GM19240 (cell line): ENCODE results near the gene DYNC2H1.

Experiments used
- DNase-seq: peaks from one replicate; pipeline ENCODE4 v3.0.0; 2011; ENCODE audit warnings: low spot score; ENCODE audit not compliant: insufficient read length

DYNC2H1 gene, protein sequence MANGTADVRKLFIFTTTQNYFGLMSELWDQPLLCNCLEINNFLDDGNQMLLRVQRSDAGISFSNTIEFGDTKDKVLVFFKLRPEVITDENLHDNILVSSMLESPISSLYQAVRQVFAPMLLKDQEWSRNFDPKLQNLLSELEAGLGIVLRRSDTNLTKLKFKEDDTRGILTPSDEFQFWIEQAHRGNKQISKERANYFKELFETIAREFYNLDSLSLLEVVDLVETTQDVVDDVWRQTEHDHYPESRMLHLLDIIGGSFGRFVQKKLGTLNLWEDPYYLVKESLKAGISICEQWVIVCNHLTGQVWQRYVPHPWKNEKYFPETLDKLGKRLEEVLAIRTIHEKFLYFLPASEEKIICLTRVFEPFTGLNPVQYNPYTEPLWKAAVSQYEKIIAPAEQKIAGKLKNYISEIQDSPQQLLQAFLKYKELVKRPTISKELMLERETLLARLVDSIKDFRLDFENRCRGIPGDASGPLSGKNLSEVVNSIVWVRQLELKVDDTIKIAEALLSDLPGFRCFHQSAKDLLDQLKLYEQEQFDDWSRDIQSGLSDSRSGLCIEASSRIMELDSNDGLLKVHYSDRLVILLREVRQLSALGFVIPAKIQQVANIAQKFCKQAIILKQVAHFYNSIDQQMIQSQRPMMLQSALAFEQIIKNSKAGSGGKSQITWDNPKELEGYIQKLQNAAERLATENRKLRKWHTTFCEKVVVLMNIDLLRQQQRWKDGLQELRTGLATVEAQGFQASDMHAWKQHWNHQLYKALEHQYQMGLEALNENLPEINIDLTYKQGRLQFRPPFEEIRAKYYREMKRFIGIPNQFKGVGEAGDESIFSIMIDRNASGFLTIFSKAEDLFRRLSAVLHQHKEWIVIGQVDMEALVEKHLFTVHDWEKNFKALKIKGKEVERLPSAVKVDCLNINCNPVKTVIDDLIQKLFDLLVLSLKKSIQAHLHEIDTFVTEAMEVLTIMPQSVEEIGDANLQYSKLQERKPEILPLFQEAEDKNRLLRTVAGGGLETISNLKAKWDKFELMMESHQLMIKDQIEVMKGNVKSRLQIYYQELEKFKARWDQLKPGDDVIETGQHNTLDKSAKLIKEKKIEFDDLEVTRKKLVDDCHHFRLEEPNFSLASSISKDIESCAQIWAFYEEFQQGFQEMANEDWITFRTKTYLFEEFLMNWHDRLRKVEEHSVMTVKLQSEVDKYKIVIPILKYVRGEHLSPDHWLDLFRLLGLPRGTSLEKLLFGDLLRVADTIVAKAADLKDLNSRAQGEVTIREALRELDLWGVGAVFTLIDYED (N-terminal part only)

DNA sequence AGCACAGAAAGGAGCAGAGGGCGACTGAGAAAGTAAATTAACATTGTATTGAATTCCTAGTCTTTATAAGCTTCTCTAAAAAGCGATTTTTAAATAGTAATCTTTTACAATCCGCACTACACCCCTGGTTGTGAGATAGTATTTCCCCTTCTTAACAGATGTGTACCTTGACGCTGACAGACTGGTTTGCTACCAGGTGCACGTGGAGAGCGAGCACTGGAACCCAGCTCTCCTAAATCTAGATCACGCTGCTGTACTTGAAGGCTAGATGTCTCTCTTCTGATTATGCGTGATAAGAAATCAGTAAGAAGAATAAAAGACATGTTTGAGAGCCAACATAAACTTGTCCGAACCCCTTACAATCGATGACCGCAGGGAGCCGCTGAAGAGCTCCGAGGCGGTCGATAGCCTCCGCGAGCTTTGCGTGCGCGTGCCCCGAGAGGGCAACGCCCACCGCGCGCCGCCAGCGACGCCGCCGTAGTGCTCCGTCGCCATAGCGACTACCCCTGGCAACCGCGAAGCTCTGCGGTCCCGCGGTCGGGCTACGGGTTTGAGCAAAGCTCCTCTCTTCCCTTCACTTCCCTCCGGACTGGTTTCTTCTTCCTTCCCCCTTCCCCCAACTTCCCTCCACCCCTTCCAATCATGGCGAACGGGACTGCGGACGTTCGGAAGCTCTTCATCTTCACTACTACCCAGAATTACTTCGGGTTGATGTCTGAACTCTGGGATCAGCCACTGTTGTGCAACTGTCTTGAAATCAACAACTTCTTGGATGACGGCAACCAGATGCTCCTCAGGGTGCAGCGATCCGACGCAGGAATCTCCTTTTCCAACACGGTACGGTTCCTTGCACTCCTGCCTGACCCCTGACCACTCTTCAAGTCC is at the start of gene DYNC2H1:
Gene DYNC2H1, plus strand, starts transcription at position 494 of the 885 bp plus-strand sequence. Its CDS starts 149 bp downstream, at position 643.
- peak; percentile 70 for DNase-seq

GRCh38 chr11:103061656-103062055 is 47.6 kb upstream of the DYNC2H1 start:
- no peak for DNase-seq

- no peak for DNase-seq
Measured at GRCh38 chr11:103067118-103067517, 42.1 kb upstream of the DYNC2H1 start.

DNA sequence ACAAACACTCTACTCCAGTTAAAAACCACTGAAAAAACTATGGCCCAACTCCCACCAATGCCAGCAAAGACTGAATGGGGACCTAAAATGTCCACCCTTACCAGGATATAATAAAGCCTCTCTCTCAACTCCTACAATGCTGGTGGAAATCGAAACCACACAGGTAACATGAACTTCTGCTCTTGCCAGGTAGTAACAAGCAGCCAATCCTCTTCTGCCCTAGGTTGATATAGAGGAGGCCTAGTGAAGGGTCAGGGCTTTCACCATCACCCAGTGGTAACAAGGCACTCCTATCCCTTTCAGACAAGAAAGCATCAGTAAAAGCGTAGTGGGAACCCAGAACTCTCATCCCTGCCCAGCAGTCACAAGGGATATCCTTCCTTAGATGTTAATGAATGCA is 39.9 kb upstream of the DYNC2H1 start:
- no peak for DNase-seq

GRCh38 chr11:103070142-103070541 is 39.1 kb upstream of the DYNC2H1 start:
- no peak for DNase-seq

DNA sequence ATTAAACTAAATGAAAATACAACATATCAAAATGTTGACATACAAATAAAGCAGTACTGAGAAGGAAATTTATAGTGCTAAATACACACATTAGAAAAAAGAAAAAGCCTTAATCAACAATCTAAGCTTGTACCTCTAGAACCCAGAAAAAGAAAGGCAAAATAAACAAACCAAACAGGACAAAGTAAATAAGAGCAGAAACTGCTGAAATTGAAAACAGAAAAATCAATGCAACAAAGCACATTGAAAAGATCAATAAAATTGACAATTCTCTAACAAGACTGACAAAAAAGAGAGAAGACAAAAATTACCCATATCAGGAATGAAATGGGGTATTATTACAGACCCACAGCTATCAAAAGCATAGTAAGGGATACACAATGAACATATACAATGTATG is 38.2 kb upstream of the DYNC2H1 start:
- no peak for DNase-seq

DNA sequence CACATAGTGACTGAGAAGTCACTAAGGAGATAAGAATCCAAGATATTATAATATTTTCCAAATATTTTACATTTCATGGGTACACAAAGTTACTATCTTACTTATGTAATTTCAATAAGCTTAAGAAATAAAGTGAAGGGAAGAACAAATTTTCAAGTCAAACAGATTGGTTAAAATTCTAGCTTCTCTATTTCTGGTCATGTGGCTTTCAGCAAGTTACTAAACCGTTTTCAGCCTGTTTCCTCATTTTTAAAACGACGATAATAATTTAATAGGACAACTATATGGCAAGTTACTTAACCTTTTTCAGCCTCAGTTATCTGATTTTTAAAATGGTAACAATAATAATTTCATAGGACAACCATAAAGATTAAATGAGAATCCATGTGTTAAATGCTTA is 32.9 kb upstream of the DYNC2H1 start:
- no peak for DNase-seq

DNA sequence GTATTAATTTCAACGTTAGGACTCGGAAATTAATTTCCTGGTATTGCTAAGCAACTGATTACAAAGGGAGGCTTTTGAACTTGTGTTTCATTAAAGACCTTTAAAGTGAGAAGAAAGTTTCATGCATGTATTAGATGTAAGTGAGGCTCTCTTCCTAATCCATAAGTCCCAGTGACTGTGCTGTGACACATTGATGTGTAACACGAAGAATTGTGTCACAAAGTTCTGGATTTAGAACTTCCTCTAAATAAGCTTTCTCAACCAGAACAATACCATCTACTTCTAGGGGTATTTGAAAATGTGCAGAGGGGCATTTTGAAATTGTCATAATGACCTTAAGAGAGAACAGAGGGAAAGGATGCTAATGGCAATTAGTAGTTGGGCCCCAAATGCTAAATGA is 31.7 kb upstream of the DYNC2H1 start:
- DNase-seq = no peak

GRCh38 chr11:103078710-103079109 is 30.5 kb upstream of the DYNC2H1 start:
- no peak for DNase-seq

DNA sequence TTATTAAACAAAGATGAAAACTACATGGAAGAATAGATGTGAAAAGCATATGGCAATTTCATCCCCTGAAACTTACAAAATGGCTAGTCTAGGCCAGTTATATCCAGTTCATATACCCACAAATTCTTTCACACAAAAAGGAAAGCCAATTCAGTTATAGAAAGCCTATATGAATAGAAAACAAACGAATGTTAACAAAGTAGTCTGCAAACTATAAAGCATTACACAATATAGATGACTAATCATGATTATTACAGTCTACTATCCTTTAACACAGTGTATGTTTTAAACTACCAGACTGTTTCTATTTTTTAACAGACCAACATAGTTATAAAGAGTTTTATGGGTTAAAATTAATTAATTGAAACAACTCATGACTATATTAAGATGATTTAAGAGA is 29.4 kb upstream of the DYNC2H1 start:
- no peak for DNase-seq

DNA sequence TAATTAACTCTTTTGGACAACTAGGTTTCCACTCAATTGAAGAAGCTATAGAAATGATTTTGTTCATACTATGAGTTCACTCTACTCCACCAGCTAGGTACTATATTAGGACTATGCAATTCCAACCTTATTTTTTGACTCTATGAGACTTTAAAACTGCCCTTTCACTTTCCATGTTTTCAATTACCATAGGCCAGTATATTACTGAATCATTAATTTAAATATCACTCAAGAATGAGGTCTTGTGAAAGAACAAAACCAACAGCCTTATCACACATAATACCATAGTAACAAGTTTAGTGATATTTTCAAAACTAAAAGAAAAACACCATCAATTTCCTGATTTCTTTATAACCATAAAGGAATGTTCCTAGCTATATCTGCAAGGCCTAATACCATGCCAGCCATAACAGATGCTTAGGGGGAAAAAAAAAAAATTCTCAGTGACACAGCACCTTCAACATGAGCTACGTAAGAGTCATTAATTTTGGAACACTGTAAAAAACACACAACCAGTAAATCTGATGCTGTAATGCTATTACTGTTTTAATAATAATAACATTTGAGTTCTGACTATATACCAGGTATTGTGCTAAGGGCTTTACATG is 23.4 kb upstream of the DYNC2H1 start:
- no peak for DNase-seq

GRCh38 chr11:103086461-103086860 is 22.8 kb upstream of the DYNC2H1 start:
- no peak for DNase-seq

GRCh38 chr11:103091064-103091800 is 18.0 kb upstream of the DYNC2H1 start:
- no peak for DNase-seq

GRCh38 chr11:103091801-103092524 is 17.3 kb upstream of the DYNC2H1 start, which contains the start of gene DCUN1D5:
DCUN1D5 (minus strand) TSS chr11:103092160; CDS start chr11:103091872, 288 bp downstream.
- peak; percentile 78 for DNase-seq

- DNase-seq = no peak
Measured at GRCh38 chr11:103097279-103097678, 11.9 kb upstream of the DYNC2H1 start.

DNA sequence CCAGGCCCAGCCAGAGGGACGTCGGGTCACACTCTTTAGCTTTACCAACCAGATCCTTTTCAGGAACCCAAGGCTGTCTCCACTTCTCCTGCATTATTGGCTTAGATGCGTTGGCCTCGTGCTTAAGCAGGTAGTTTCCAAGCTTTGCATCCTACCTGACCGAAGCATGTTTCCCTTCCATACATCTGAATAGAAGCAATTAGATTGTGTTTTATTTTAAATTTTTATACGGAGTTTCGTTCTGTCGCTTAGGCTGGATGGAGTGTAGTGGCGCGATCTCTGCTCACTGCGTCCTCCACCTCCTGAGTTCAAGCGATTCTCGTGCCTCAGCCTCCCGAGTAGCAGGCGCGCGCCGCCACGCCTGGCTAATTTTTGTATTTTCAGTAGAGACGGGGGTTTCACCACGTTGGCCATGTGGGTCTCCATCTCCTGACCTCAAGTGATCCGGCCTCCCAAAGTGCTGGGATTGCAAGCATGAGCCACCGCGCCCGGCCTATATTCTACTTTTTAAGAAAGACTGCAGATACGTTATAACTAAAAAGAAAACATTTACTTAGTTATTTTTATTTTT is 677 bp downstream of the DYNC2H1 start:
- no peak for DNase-seq

DNA sequence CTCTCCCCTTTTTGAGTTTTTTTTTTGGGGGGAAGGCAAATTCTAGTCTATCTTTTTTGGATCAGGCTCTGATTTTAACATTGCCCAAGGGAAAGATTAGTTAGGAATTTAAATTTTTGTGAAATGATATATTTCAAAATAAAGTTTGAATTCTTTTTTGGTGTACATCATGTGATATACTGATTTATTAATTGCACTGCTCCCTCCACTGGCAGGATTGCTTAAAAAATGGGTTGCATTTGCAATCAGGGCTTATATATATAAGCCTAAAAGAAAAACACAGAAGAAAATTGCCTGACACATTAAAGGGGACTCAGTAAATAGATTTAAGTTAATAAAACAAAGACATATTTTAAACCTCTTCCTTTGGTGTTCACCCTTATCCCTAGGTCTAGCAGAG is 1.2 kb downstream of the DYNC2H1 start:
- no peak for DNase-seq

DNA sequence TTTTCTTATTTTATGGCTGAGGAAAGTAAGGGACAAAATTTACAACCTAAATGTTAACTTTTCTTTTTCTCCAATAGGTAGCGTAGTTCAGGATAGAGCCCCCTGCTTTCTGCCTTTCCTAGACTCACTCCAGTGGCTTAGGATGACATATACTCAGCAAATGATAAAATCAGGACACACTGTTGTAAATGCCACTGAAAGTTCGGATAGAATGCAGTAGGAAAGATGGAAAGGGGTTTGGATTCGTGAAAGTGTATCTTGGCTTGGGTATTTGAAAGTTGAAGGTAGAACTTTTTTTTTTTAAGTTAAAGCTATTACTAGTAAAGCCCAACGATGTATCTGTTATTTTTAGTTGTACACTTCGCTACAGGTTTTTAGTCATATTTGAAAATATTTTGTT is 2.2 kb downstream of the DYNC2H1 start:
- no peak for DNase-seq
